GM23338 (cell line): ENCODE data around the gene AZIN2. TPM values are rescaled to one million over a fixed set of nuclear protein-coding genes. Genes with fewer than 3 reads are reported as not detected.

Experiments used
- ATAC-seq: fragments of 200-7000 bp; cut with Tn5 transposase; 3 replicates; pipeline ENCODE4 v1.9.1; 2020
- DNase-seq: peaks from one replicate; pipeline ENCODE4 v3.0.0-alpha.2; 2015; ENCODE audit warnings: low spot score
- H2AFZ ChIP-seq: fragments of 200-600 bp; sonication (generic); 2 replicates; pipeline ENCODE4 v1.8.0; 2016; ENCODE audit warnings: antibody characterized with exemption, mild to moderate bottlenecking, moderate library complexity
- H3F3A ChIP-seq: fragments of 200-600 bp; sonication (generic); replicated peaks from 2 replicates; pipeline ENCODE4 v1.8.0; 2017; ENCODE audit warnings: antibody characterized with exemption, mixed run types, low read depth
- H3K27ac ChIP-seq: fragments of 200-600 bp; sonication (generic); 2 replicates; pipeline ENCODE4 v1.6.1; 2016; ENCODE audit warnings: low read depth
- H3K27me3 ChIP-seq: fragments of 200-600 bp; sonication (generic); 2 replicates; pipeline ENCODE4 v1.8.0; 2016; ENCODE audit warnings: mild to moderate bottlenecking, mixed run types, moderate library complexity; ENCODE audit not compliant: insufficient read depth
- H3K36me3 ChIP-seq: fragments of 200-600 bp; sonication (generic); 2 replicates; pipeline ENCODE4 v1.8.0; 2016; ENCODE audit warnings: mild to moderate bottlenecking; ENCODE audit not compliant: insufficient read depth
- H3K4me1 ChIP-seq: fragments of 200-600 bp; sonication (generic); 2 replicates; pipeline ENCODE4 v1.8.0; 2016; ENCODE audit warnings: mild to moderate bottlenecking, moderate library complexity; ENCODE audit not compliant: insufficient read depth
- H3K4me2 ChIP-seq: fragments of 200-600 bp; sonication (generic); 2 replicates; pipeline ENCODE4 v1.7.1; 2017; ENCODE audit warnings: mixed run types
- H3K4me3 ChIP-seq: fragments of 200-600 bp; sonication (generic); 2 replicates; pipeline ENCODE4 v1.6.1; 2016; ENCODE audit warnings: mixed run types
- H3K79me2 ChIP-seq: fragments of 200-600 bp; sonication (generic); replicated peaks from 2 replicates; pipeline ENCODE4 v1.8.0; 2017; ENCODE audit warnings: mild to moderate bottlenecking; ENCODE audit not compliant: insufficient read depth
- H3K9me2 ChIP-seq: fragments of 200-600 bp; sonication (generic); 2 replicates; pipeline ENCODE4 v1.8.0; 2017; ENCODE audit not compliant: insufficient read depth
- H4K20me1 ChIP-seq: fragments of 200-600 bp; sonication (generic); replicated peaks from 2 replicates; pipeline ENCODE4 v1.8.0; 2017; ENCODE audit warnings: mild to moderate bottlenecking; ENCODE audit not compliant: insufficient read depth
- H3K27ac Mint-ChIP-seq: 2 replicates; pipeline ENCODE4 v1.8.0; 2020; ENCODE audit warnings: inconsistent platforms, mild to moderate bottlenecking, moderate library complexity, mixed read lengths
- H3K27me3 Mint-ChIP-seq: 3 replicates; pipeline ENCODE4 v1.8.0; 2022; ENCODE audit warnings: low read depth, mild to moderate bottlenecking, moderate library complexity, mixed read lengths, inconsistent platforms; ENCODE audit not compliant: insufficient read depth, poor library complexity
- H3K36me3 Mint-ChIP-seq: 3 replicates; pipeline ENCODE4 v1.8.0; 2021; ENCODE audit warnings: low read depth, mild to moderate bottlenecking, inconsistent platforms, moderate library complexity, mixed read lengths
- H3K4me1 Mint-ChIP-seq: 3 replicates; pipeline ENCODE4 v1.8.0; 2020; ENCODE audit warnings: mild to moderate bottlenecking, inconsistent platforms, mixed read lengths
- H3K4me3 Mint-ChIP-seq: 3 replicates; pipeline ENCODE4 v1.8.0; 2021; ENCODE audit warnings: moderate library complexity, mild to moderate bottlenecking, inconsistent platforms, mixed read lengths
- H3K9me3 Mint-ChIP-seq: 3 replicates; pipeline ENCODE4 v1.8.0; 2020; ENCODE audit warnings: moderate library complexity, mild to moderate bottlenecking, inconsistent platforms, mixed read lengths
- CREB1 ChIP-seq: fragments of 250-450 bp; sonication (Bioruptor Pico); IDR thresholded peaks from 2 replicates; pipeline ENCODE4 v1.5.0; 2020; ENCODE audit warnings: low read depth, mild to moderate bottlenecking, moderate library complexity
- ETS1 ChIP-seq: IDR thresholded peaks from 2 replicates; pipeline ENCODE4 v1.6.1; 2016; ENCODE audit warnings: antibody characterized with exemption
- EZH2 ChIP-seq: fragments of 200-600 bp; sonication (generic); IDR thresholded peaks from one replicate; pipeline ENCODE4 v1.8.0; 2017; ENCODE audit warnings: antibody characterized with exemption, mild to moderate bottlenecking, low read depth; ENCODE audit not compliant: unreplicated experiment
- EZH2phosphoT487 ChIP-seq: fragments of 200-600 bp; sonication (generic); IDR thresholded peaks from one replicate; pipeline ENCODE4 v1.8.1; 2018; ENCODE audit warnings: antibody characterized with exemption; ENCODE audit not compliant: unreplicated experiment
- JUNB ChIP-seq: IDR thresholded peaks from one replicate; pipeline ENCODE4 v1.6.1; 2016; ENCODE audit warnings: antibody characterized with exemption; ENCODE audit not compliant: unreplicated experiment
- NANOG ChIP-seq: IDR thresholded peaks from 2 replicates; pipeline ENCODE4 v1.6.1; 2016; ENCODE audit warnings: antibody characterized with exemption, borderline replicate concordance
- POLR2AphosphoS5 ChIP-seq: IDR thresholded peaks from 2 replicates; pipeline ENCODE4 v1.6.1; 2016; ENCODE audit warnings: antibody characterized with exemption, low read depth
- STAT1 ChIP-seq: IDR thresholded peaks from one replicate; pipeline ENCODE4 v1.6.1; 2016; ENCODE audit warnings: antibody characterized with exemption; ENCODE audit not compliant: unreplicated experiment
- ZNF114 ChIP-seq: fragments of 250-450 bp; sonication (Bioruptor Pico); IDR thresholded peaks from 2 replicates; pipeline ENCODE4 v1.5.0; 2020; ENCODE audit warnings: mild to moderate bottlenecking, moderate library complexity
- ZNF331 ChIP-seq: fragments of 250-450 bp; sonication (Bioruptor Pico); IDR thresholded peaks from 2 replicates; pipeline ENCODE4 v1.5.0; 2020; ENCODE audit warnings: low read depth, mild to moderate bottlenecking, moderate library complexity
- ZNF462 ChIP-seq: fragments of 250-450 bp; sonication (Bioruptor Pico); IDR thresholded peaks from 2 replicates; pipeline ENCODE4 v1.5.0; 2020; ENCODE audit warnings: mild to moderate bottlenecking, moderate library complexity
- polyA plus RNA-seq: library from polyadenylated mRNA; unstranded; fragments of >200 nt; fragmentation: Nextera tagmentation; extraction: Ambion mirVana; gene quantifications from 2 replicates; pipeline ENCODE4 v1.2.1, GENCODE V29; 2016
- total RNA-seq: library from RNA; depleted of rRNA; stranded (reverse); fragments of >200 nt; shearing (Covaris generic); gene quantifications from 2 replicates; pipeline ENCODE4 v1.2.3, GENCODE V29; 2014
- TF ChIP-seq, protein P1 (sequence below): IDR thresholded peaks from one replicate; pipeline ENCODE4 v1.6.1; 2018; ENCODE audit warnings: antibody characterized with exemption; ENCODE audit not compliant: unreplicated experiment
- TF ChIP-seq, protein P2 (sequence below), 2 experiments: fragments of 200-600 bp in 1 of 2; sonication (generic) in 1 of 2; conservative IDR thresholded peaks; 2 replicates each; pipeline versions ENCODE4 v1.5.1 to v1.6.1; 2016 to 2017; ENCODE audit warnings: antibody characterized with exemption in 2 of 2, low read depth in 2 of 2, mild to moderate bottlenecking in 2 of 2, moderate library complexity in 1 of 2

The AZIN2 gene
- total and polyA plus RNA-seq, 2 experiments from 2014 or later: 0.37 to 1.2 TPM

- H3K9me2 ChIP-seq: no peaks in the 10 kb centered on the region
- H3K4me3 Mint-ChIP-seq: no peak overlapping the region; the same call in 2 of the 3 replicates
- TF ChIP-seq EZH2 (no peak), ZNF114 (CRISPR knock-in tag) (no peak), NANOG (no peak), CREB1 (no peak), POLR2AphosphoS5 (no peak), ZNF331 (CRISPR knock-in tag) (no peak), STAT1 (no peak), JUNB (no peak), EZH2phosphoT487 (no peak), ZNF462 (no peak), ETS1 (no peak)
- TF ChIP-seq, protein P1, sequence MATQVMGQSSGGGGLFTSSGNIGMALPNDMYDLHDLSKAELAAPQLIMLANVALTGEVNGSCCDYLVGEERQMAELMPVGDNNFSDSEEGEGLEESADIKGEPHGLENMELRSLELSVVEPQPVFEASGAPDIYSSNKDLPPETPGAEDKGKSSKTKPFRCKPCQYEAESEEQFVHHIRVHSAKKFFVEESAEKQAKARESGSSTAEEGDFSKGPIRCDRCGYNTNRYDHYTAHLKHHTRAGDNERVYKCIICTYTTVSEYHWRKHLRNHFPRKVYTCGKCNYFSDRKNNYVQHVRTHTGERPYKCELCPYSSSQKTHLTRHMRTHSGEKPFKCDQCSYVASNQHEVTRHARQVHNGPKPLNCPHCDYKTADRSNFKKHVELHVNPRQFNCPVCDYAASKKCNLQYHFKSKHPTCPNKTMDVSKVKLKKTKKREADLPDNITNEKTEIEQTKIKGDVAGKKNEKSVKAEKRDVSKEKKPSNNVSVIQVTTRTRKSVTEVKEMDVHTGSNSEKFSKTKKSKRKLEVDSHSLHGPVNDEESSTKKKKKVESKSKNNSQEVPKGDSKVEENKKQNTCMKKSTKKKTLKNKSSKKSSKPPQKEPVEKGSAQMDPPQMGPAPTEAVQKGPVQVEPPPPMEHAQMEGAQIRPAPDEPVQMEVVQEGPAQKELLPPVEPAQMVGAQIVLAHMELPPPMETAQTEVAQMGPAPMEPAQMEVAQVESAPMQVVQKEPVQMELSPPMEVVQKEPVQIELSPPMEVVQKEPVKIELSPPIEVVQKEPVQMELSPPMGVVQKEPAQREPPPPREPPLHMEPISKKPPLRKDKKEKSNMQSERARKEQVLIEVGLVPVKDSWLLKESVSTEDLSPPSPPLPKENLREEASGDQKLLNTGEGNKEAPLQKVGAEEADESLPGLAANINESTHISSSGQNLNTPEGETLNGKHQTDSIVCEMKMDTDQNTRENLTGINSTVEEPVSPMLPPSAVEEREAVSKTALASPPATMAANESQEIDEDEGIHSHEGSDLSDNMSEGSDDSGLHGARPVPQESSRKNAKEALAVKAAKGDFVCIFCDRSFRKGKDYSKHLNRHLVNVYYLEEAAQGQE: no peak
- TF ChIP-seq, protein P2, sequence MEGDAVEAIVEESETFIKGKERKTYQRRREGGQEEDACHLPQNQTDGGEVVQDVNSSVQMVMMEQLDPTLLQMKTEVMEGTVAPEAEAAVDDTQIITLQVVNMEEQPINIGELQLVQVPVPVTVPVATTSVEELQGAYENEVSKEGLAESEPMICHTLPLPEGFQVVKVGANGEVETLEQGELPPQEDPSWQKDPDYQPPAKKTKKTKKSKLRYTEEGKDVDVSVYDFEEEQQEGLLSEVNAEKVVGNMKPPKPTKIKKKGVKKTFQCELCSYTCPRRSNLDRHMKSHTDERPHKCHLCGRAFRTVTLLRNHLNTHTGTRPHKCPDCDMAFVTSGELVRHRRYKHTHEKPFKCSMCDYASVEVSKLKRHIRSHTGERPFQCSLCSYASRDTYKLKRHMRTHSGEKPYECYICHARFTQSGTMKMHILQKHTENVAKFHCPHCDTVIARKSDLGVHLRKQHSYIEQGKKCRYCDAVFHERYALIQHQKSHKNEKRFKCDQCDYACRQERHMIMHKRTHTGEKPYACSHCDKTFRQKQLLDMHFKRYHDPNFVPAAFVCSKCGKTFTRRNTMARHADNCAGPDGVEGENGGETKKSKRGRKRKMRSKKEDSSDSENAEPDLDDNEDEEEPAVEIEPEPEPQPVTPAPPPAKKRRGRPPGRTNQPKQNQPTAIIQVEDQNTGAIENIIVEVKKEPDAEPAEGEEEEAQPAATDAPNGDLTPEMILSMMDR (conservative IDR thresholded peaks at IDR 0.05; ENCODE audit: low read depth in 2 of 2): no peak
- H3K9me3 Mint-ChIP-seq: no peaks in the 10 kb centered on the region
- H3K4me1 ChIP-seq: peaks cover 52% of the 10 kb centered on the region
- no peak overlapping the region for H3K4me3 ChIP-seq
- DNase-seq (no peak), ATAC-seq (no peak)
- no peaks in the 10 kb centered on the region for H3K79me2 ChIP-seq
- no peaks in the 10 kb centered on the region for H3K27me3 ChIP-seq
- no peaks in the 10 kb centered on the region for H3K36me3 ChIP-seq
- H3K27me3 Mint-ChIP-seq: peaks cover 7% of the 10 kb centered on the region
- no peaks in the 10 kb centered on the region for H3F3A ChIP-seq
- H3K27ac Mint-ChIP-seq: peak overlapping the region; percentile 67; the same call in 1 of the 2 replicates
- H3K4me1 Mint-ChIP-seq: peaks cover 49% of the 10 kb centered on the region
- peak overlapping the region; percentile 66; the same call in 1 of the 2 replicates for H3K27ac ChIP-seq
- H4K20me1 ChIP-seq: no peaks in the 10 kb centered on the region
- H2AFZ ChIP-seq: no peak overlapping the region
- peak overlapping the region; percentile 69; the same call in 1 of the 2 replicates for H3K4me2 ChIP-seq
- H3K36me3 Mint-ChIP-seq: no peaks in the 10 kb centered on the region
Measured at GRCh38 chr1:33141216-33141615, 60.3 kb downstream of the AZIN2 start.
